Measurements from ENCODE around the gene NCBP2L.
A peak's percentile ranks its signal among the peaks of the same experiment; 100 is the strongest.
"Not testable (repeated sequence)": the region's sequence is repeated elsewhere in the genome, so short reads cannot be mapped to it uniquely, and the experiment has no call there.

The NCBP2L gene

GRCh38 chrX:107810053-107810452 is 32.5 kb downstream of the NCBP2L start:
- DNase-seq (ENCODE audit: low read depth) = not testable (repeated sequence)

GRCh38 chrX:107818900-107819521 is 41.5 kb downstream of the NCBP2L start:
- DNase-seq (ENCODE audit: low read depth) = no peak

- DNase-seq (ENCODE audit: low read depth) = no peak
These were observed 45.5 kb downstream of the NCBP2L start for GRCh38 chrX:107823042-107823441.

DNA sequence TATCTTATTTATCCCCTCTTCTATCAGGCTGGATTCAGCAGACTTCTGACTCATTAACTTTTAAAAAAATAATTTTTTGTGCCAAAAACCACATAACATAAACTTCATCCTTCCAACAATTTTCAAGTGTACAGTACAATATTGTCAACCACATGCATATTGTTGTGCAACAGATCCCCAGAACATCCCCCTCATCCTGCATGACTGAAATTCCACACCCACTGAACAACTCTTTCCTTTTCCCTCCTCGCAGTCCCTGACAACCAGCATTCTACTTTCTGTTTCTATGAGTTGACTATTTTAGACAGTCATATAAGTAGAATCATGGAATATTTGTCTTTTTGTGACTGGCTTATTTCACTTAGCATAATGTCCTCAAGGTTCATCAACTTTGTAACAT is 45.9 kb downstream of the NCBP2L start:
- DNase-seq (ENCODE audit: low read depth) = peak; percentile 67

- DNase-seq (ENCODE audit: low read depth) = no peak
These were observed 48.2 kb downstream of the NCBP2L start, which contains the start of gene MID2 for GRCh38 chrX:107825698-107826237. Gene MID2 (plus strand): TSS chrX:107825866. CDS start chrX:107826427, 561 bp downstream.

DNA sequence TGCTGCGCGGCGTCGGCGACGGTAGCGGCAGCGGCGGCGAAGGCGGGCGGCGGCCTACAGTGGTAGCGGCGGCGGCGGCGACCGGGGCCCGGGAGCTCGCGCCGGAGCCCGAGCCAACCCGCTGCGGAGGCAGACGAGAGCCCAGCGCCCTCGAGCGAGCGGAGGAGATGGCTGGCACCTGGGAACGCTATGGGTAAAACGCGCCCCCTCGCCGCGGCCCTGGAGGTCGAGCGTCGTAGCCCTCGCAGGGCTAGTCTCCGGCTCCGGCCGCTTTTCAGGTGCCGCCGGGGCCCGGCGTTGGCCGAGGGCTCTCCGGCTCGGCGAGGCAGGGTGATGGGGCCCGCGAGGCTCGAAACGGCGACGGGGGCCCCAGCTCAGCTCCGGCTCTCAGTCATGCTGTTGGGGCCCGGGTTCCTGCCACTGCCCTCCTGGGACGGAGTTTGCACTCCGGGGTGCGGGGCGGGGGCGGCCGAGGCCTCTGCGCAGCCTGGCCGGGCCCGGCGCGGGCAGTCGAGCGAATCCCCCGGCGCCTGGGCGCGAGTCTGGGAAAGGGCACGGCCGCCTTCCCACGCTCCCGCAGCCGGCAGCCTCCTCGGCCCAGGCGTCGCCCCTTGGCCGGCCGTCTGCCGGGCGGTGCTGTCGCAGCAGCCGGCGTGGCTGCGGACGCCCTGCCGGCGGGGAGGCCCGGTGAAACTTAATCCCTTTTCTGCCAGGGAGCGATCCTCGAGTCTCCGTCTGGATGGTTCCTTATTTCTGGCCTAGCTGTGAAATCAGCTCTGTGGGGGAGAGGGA is 48.9 kb downstream of the NCBP2L start:
- DNase-seq (ENCODE audit: low read depth) = no peak

GRCh38 chrX:107827030-107827831 is 49.7 kb downstream of the NCBP2L start:
- DNase-seq (ENCODE audit: low read depth) = no peak

- no peak for DNase-seq (ENCODE audit: low read depth)
These were observed 50.3 kb downstream of the NCBP2L start for GRCh38 chrX:107827852-107828251.

- no peak for DNase-seq (ENCODE audit: low read depth)
These were observed 52.3 kb downstream of the NCBP2L start for GRCh38 chrX:107829878-107830277.

DNA sequence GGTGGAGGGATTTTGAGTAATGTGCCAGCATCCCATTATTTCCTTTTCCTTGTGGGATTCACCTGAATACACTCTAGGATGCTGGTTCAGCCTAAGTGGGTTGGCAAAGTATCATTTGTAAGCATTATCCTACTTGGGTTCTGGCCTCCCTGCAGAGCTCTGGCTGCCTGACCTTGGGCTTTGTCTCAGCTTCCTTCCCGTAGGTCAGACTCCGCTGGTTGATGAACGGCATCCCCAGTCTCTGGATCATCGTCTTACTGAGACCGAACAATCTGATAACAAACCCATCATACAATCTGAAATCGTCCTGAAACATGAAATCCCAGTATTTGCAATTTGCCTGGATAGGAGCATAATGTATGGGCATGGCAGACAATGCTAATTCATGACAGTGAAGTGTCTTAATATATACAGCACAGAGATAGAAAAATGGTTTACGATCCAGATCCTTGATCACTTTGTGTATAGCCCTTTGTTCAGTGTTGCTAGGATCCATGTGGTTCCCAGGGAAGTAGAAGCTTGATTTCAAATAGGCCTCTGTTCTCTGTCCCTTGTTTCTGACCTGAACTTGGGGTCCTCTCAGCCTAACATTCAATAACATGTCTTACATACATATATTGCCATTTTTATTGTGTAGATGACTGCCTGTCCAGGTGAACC is 53.7 kb downstream of the NCBP2L start:
- no peak for DNase-seq (ENCODE audit: low read depth)

DNA sequence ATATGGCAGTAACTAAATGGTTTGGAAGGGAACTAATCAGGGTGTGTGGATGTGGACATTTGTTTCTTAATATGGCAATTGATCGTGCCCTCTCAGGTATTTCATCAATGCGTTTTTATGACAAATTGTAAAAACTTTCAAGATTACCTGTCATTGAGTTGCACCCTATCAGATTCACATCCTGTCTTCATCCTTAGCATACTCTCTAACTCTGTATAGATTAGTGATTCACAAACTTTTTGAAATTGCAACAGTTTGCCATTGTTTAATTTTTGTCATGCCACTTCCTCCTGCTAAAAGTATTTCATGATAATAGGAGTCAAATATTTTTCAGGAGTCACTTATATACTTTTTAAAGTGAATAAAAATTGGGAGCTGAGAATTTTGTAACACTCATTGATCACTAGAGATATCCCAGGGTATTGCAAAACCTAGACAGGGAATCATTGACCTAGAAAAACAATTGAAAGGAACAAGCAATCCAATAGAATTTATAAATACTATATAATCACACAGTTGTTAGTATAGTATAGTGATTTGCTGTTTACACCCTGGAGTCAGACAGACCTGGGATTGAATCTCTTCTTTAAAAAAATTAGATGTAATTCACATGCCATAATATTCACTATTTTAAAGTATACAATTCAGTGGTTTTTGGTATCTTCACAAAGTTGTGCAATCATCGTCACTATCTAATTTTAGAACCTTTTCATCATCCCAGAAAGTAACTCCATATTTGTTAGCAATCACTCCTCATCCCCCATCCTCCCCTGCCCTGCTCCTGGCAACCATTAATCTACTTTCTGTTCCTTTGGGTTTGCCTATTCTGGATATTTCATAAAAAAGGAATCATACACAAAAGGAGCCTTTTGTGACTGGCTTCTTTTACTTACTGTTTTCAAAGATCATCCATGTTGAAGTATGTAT is 57.0 kb downstream of the NCBP2L start:
- DNase-seq (ENCODE audit: low read depth) = no peak

- no peak for DNase-seq (ENCODE audit: low read depth)
These were observed 59.4 kb downstream of the NCBP2L start for GRCh38 chrX:107836958-107837357.

DNA sequence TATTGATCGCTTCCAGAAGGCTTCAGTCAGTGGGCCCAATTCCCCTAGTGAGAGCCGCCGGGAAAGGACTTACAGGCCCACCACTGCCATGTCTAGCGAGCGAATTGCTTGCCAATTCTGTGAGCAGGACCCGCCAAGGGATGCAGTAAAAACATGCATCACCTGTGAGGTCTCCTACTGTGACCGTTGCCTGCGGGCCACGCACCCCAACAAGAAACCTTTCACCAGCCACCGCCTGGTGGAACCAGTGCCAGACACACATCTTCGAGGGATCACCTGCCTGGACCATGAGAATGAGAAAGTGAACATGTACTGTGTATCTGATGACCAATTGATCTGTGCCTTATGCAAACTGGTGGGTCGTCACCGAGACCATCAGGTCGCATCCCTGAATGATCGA is 63.4 kb downstream of the NCBP2L start:
- no peak for DNase-seq (ENCODE audit: low read depth)

GRCh38 chrX:107842715-107843400 is 65.3 kb downstream of the NCBP2L start:
- no peak for DNase-seq (ENCODE audit: low read depth)

All from non-pigmented ciliary epithelial cell (primary cell).